HG03442 (cell line): Measurements from ENCODE around the gene NAP1L5.
A peak's percentile ranks its signal among the peaks of the same experiment; 100 is the strongest.

Source experiments
- ATAC-seq: cut with Tn5 transposase; IDR thresholded peaks from one replicate; pipeline ENCODE4 v1.9.1; 2021; ENCODE audit warnings: mild to moderate bottlenecking, moderate library complexity; ENCODE audit not compliant: unreplicated experiment

The NAP1L5 gene

GRCh38 chr4:88661739-88662138 is 35.9 kb downstream of the NAP1L5 start:
- ATAC-seq, result no peak

GRCh38 chr4:88660446-88661294 is 37.0 kb downstream of the NAP1L5 start:
- no peak for ATAC-seq

- ATAC-seq, result no peak
Measured at GRCh38 chr4:88659890-88660208, 37.8 kb downstream of the NAP1L5 start.

- ATAC-seq, result peak; percentile 97
Measured at GRCh38 chr4:88659055-88659889, 38.4 kb downstream of the NAP1L5 start.

- no peak for ATAC-seq
Measured at GRCh38 chr4:88655226-88655625, 42.4 kb downstream of the NAP1L5 start.

- ATAC-seq, result no peak
Measured at GRCh38 chr4:88653371-88653946, 44.2 kb downstream of the NAP1L5 start.

GRCh38 chr4:88649716-88650115 is 47.9 kb downstream of the NAP1L5 start:
- no peak for ATAC-seq

GRCh38 chr4:88646528-88647280 is 50.9 kb downstream of the NAP1L5 start:
- ATAC-seq, result no peak

GRCh38 chr4:88645994-88646393 is 51.6 kb downstream of the NAP1L5 start:
- no peak for ATAC-seq
